ENCODE results near the gene UBE2I.

GRCh38 chr16:1348441-1348840 lies 39.0 kb downstream of the UBE2I start:
- TF ChIP-seq GATA2 (IDR thresholded peaks at IDR 0.05; ENCODE audit: low read depth, low read length) (no peak), GATA3 (IDR thresholded peaks at IDR 0.05; ENCODE audit: low read depth, low read length) (no peak)

All from SH-SY5Y (cell line).